Activated T-cell treated with anti-CD3 and anti-CD28 coated beads, Interleukin-2, amount 50 U/mL, for 24 hours (primary cell): Measurements from ENCODE around the gene CYP4F22.

Experiments
- DNase-seq: peaks from one replicate; pipeline ENCODE4 v3.0.0-alpha.2; 2020
- H3K27ac Mint-ChIP-seq: 2 replicates; pipeline ENCODE4 v1.8.0; 2020; ENCODE audit warnings: mild to moderate bottlenecking, mixed read lengths
- H3K27me3 Mint-ChIP-seq: 2 replicates; pipeline ENCODE4 v1.8.0; 2020; ENCODE audit warnings: mixed read lengths
- H3K36me3 Mint-ChIP-seq: 2 replicates; pipeline ENCODE4 v1.8.0; 2020; ENCODE audit warnings: low read depth, mixed read lengths
- H3K4me1 Mint-ChIP-seq: 2 replicates; pipeline ENCODE4 v1.8.0; 2020; ENCODE audit warnings: low read depth, mixed read lengths
- H3K4me3 Mint-ChIP-seq: 2 replicates; pipeline ENCODE4 v1.8.0; 2020; ENCODE audit warnings: mild to moderate bottlenecking, moderate library complexity, mixed read lengths
- H3K9me3 Mint-ChIP-seq: 2 replicates; pipeline ENCODE4 v1.8.0; 2020; ENCODE audit warnings: mixed read lengths

CYP4F22 gene

DNA sequence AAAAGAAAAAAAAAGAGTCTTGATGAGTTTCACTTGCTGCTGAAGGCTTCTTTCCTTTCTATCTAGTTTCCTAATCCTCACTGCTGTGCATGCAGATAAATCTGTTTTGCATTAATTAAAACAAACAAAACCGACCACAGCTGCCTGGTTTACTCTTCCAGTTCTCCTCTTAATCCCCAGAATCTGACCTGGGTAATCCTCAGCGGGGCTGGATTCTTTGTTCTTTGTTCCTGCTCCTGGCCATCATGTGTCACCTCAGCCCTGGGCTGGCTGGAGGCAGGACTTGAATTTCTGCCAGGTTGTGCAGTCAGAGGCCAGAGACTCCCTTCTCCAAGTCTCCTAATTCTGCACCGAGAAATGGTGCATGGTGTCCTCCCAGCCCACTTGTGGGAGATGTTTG, 54.5 kb downstream of the CYP4F22 start:
- Mint-ChIP-seq H3K36me3 (no peaks in the 10 kb centered on the region), H3K27me3 (peaks cover 29% of the 10 kb centered on the region), H3K4me3 (no peak overlapping the region), H3K9me3 (no peaks in the 10 kb centered on the region), H3K4me1 (no peaks in the 10 kb centered on the region), H3K27ac (no peak overlapping the region)
- DNase-seq: no peak

- no peaks in the 10 kb centered on the region for H3K4me1 Mint-ChIP-seq
- H3K9me3 Mint-ChIP-seq: no peaks in the 10 kb centered on the region
- no peak overlapping the region for H3K27ac Mint-ChIP-seq
- DNase-seq: no peak
- H3K27me3 Mint-ChIP-seq: peaks cover 31% of the 10 kb centered on the region
- no peaks in the 10 kb centered on the region for H3K36me3 Mint-ChIP-seq
- H3K4me3 Mint-ChIP-seq: no peak overlapping the region
Measured at GRCh38 chr19:15563325-15563794, 55.0 kb downstream of the CYP4F22 start.

DNA sequence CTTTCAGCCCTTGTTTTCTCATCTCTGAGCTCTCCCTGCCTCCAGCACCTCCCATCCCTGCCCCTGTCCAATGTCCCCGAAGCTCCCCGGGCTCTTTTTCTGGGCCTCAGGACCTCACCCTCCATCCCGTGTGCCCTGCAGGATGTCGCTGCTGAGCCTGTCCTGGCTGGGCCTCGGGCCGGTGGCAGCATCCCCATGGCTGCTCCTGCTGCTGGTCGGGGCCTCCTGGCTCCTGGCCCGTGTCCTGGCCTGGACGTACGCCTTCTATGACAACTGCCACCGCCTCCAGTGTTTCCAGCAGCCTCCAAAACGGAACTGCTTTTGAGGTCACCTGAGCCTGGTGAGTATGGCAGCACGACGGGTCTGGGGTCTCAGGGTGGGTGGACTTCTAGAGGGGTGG, 55.6 kb downstream of the CYP4F22 start:
- H3K36me3 Mint-ChIP-seq: no peaks in the 10 kb centered on the region
- no peaks in the 10 kb centered on the region for H3K4me1 Mint-ChIP-seq
- no peak for DNase-seq
- H3K9me3 Mint-ChIP-seq: no peaks in the 10 kb centered on the region
- H3K27me3 Mint-ChIP-seq: peaks cover 33% of the 10 kb centered on the region
- no peak overlapping the region for H3K4me3 Mint-ChIP-seq
- no peak overlapping the region for H3K27ac Mint-ChIP-seq

GRCh38 chr19:15564534-15565168, 56.3 kb downstream of the CYP4F22 start:
- Mint-ChIP-seq H3K4me1 (no peaks in the 10 kb centered on the region), H3K9me3 (no peaks in the 10 kb centered on the region), H3K4me3 (no peak overlapping the region), H3K36me3 (no peaks in the 10 kb centered on the region), H3K27ac (no peak overlapping the region), H3K27me3 (peaks cover 39% of the 10 kb centered on the region)
- no peak for DNase-seq

GRCh38 chr19:15570420-15570819, 62.1 kb downstream of the CYP4F22 start:
- no peak overlapping the region for H3K27ac Mint-ChIP-seq
- H3K9me3 Mint-ChIP-seq: no peaks in the 10 kb centered on the region
- H3K36me3 Mint-ChIP-seq: no peaks in the 10 kb centered on the region
- no peaks in the 10 kb centered on the region for H3K4me1 Mint-ChIP-seq
- no peak overlapping the region for H3K4me3 Mint-ChIP-seq
- no peak for DNase-seq
- H3K27me3 Mint-ChIP-seq: peaks cover 46% of the 10 kb centered on the region

DNA sequence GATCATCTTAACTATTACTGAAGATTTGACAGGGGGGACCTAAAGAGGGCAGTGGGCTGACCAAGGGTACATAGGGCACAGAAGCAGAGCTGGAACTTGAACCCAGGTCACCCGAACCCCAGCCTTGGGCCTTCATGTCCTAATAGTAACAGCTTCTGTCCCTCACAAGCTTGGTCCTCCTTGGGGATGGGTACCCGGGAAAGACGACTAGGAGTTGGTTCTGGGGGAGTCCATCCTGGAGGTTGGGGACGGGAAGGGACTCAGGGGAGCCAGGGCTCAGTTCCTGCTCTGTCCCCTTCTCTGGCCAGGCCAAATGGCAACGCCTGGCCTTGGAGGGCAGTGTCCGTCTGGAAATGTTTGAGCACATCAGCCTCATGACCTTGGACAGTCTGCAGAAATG, 67.1 kb downstream of the CYP4F22 start:
- no peaks in the 10 kb centered on the region for H3K4me1 Mint-ChIP-seq
- H3K27ac Mint-ChIP-seq: no peak overlapping the region
- no peaks in the 10 kb centered on the region for H3K36me3 Mint-ChIP-seq
- H3K27me3 Mint-ChIP-seq: peaks cover 19% of the 10 kb centered on the region
- H3K4me3 Mint-ChIP-seq: no peak overlapping the region
- H3K9me3 Mint-ChIP-seq: no peaks in the 10 kb centered on the region
- DNase-seq: peak; percentile 7

- no peak overlapping the region for H3K4me3 Mint-ChIP-seq
- no peaks in the 10 kb centered on the region for H3K36me3 Mint-ChIP-seq
- H3K4me1 Mint-ChIP-seq: no peaks in the 10 kb centered on the region
- peak; percentile 2 for DNase-seq
- no peak overlapping the region for H3K27ac Mint-ChIP-seq
- H3K27me3 Mint-ChIP-seq: peaks cover 10% of the 10 kb centered on the region
- no peaks in the 10 kb centered on the region for H3K9me3 Mint-ChIP-seq
Measured at GRCh38 chr19:15576526-15577156, 68.3 kb downstream of the CYP4F22 start.

GRCh38 chr19:15577184-15577771, 69.0 kb downstream of the CYP4F22 start:
- no peak overlapping the region for H3K4me3 Mint-ChIP-seq
- no peaks in the 10 kb centered on the region for H3K36me3 Mint-ChIP-seq
- no peaks in the 10 kb centered on the region for H3K4me1 Mint-ChIP-seq
- peak; percentile 12 for DNase-seq
- peaks cover 6% of the 10 kb centered on the region for H3K27me3 Mint-ChIP-seq
- H3K27ac Mint-ChIP-seq: no peak overlapping the region
- no peaks in the 10 kb centered on the region for H3K9me3 Mint-ChIP-seq

- H3K4me3 Mint-ChIP-seq: no peak overlapping the region
- H3K4me1 Mint-ChIP-seq: peaks cover 3% of the 10 kb centered on the region
- H3K36me3 Mint-ChIP-seq: no peaks in the 10 kb centered on the region
- H3K9me3 Mint-ChIP-seq: no peaks in the 10 kb centered on the region
- peaks cover 27% of the 10 kb centered on the region for H3K27me3 Mint-ChIP-seq
- no peak overlapping the region for H3K27ac Mint-ChIP-seq
- no peak for DNase-seq
Measured at GRCh38 chr19:15583346-15583745, 75.0 kb downstream of the CYP4F22 start.

- no peaks in the 10 kb centered on the region for H3K36me3 Mint-ChIP-seq
- no peak for DNase-seq
- no peaks in the 10 kb centered on the region for H3K9me3 Mint-ChIP-seq
- H3K4me3 Mint-ChIP-seq: peak overlapping the region; percentile 56
- H3K4me1 Mint-ChIP-seq: peaks cover 3% of the 10 kb centered on the region
- H3K27ac Mint-ChIP-seq: no peak overlapping the region
- H3K27me3 Mint-ChIP-seq: peaks cover 28% of the 10 kb centered on the region
Measured at GRCh38 chr19:15584095-15584494, 75.8 kb downstream of the CYP4F22 start.

DNA sequence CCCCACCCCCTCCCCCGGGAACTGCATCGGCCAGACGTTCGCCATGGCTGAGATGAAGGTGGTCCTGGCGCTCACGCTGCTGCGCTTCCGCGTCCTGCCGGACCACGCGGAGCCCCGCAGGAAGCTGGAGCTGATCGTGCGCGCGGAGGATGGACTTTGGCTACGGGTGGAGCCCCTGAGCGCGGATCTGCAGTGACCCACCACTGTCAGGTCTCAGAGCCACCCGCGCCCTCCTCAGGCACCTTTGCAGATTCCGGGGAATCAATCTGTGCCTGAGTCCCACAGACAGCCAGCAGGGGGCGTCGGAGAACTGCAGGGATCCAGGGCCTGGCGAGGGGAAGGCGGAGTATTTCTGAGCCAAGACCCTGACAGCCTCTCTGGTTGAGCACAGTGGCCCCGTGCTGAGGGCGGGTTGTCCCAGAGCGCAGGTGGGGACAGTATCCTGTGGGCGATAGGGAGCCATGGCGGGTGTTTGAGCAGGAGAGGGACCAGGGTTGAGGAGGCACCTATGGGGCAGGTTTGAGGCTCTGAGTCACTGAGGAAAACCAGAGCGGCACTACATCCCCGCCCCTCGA, 76.3 kb downstream of the CYP4F22 start:
- Mint-ChIP-seq H3K4me3 (peak overlapping the region; percentile 56), H3K27me3 (peaks cover 28% of the 10 kb centered on the region), H3K36me3 (no peaks in the 10 kb centered on the region), H3K27ac (no peak overlapping the region), H3K4me1 (peaks cover 3% of the 10 kb centered on the region), H3K9me3 (no peaks in the 10 kb centered on the region)
- DNase-seq: peak; percentile 90

DNA sequence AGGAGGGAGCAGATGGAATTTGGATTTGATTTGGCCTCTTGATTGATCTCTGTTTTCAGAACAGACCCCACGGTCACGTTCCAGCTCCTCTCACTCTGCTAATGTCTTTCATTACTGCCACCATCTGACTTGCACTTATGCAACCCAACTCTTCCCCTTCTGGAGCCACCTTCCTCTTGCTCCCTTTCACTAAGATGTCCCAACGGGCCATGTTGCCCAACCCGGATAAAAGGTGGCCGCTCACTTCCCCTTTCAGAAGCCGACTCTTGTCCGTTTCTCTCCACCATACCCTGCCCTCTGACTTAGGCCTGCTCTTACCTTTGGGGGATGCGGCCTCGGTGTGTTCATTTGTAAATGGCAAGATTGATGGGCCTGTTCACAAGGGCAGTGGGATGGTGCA, 79.3 kb downstream of the CYP4F22 start:
- Mint-ChIP-seq H3K36me3 (no peaks in the 10 kb centered on the region), H3K27ac (no peak overlapping the region), H3K4me1 (peaks cover 3% of the 10 kb centered on the region), H3K4me3 (no peak overlapping the region), H3K9me3 (no peaks in the 10 kb centered on the region), H3K27me3 (peaks cover 47% of the 10 kb centered on the region)
- no peak for DNase-seq

GRCh38 chr19:15588265-15588664, 79.9 kb downstream of the CYP4F22 start:
- Mint-ChIP-seq H3K9me3 (no peaks in the 10 kb centered on the region), H3K27me3 (peaks cover 49% of the 10 kb centered on the region), H3K36me3 (no peaks in the 10 kb centered on the region), H3K27ac (no peak overlapping the region), H3K4me3 (no peak overlapping the region), H3K4me1 (peaks cover 3% of the 10 kb centered on the region)
- DNase-seq: no peak

- peaks cover 54% of the 10 kb centered on the region for H3K27me3 Mint-ChIP-seq
- H3K36me3 Mint-ChIP-seq: no peaks in the 10 kb centered on the region
- H3K9me3 Mint-ChIP-seq: peaks cover under 1% of the 10 kb centered on the region
- no peaks in the 10 kb centered on the region for H3K4me1 Mint-ChIP-seq
- no peak for DNase-seq
- no peak overlapping the region for H3K4me3 Mint-ChIP-seq
- H3K27ac Mint-ChIP-seq: no peak overlapping the region
Measured at GRCh38 chr19:15589760-15590451, 81.6 kb downstream of the CYP4F22 start.
